ENCODE data around the gene STARD9. TPM values are rescaled to one million over a fixed set of nuclear protein-coding genes. Genes with fewer than 3 reads are reported as not detected.

Gene STARD9
- total RNA-seq, 1 donor from 2014 or later, result 27.7 TPM

DNA sequence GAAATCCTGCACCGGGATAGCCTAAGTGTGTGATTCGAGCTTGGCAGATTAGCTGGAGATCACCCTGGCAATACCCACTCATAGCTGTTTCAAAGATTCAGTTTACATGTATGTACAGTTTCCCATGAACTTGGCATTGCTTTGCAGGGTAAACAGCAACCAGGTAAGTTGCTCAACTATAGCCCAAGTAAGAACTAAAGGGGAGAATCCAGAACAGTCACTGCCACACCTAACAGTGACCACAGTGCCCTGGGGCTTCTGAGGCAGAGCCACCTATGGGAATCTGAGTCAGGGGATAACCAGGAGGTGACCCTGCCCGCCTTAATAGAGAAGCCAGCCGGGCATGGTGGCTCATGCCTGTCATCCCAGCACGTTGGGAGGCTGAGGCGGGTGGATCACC is 145.6 kb downstream of the STARD9 start:
- H3K4me1 ChIP-seq (ENCODE audit: control insufficient read depth in 3 of 3, insufficient read depth in 3 of 3, low read length in 3 of 3), result no peaks in the 10 kb centered on the region
- H3K9ac ChIP-seq (ENCODE audit: low read depth in 1 of 3, low read length in 3 of 3), result no peak overlapping the region
- H3K27me3 ChIP-seq (ENCODE audit: control insufficient read depth in 3 of 3, insufficient read depth in 3 of 3, low read length in 3 of 3), result no peaks in the 10 kb centered on the region
- peaks cover 42 to 67% (median 55%) of the 10 kb centered on the region in 3 donors for H3K36me3 ChIP-seq (ENCODE audit: control insufficient read depth in 3 of 3, insufficient read depth in 3 of 3, low read length in 3 of 3)
- no peaks in the 10 kb centered on the region for H3K9me3 ChIP-seq (ENCODE audit: control insufficient read depth in 3 of 3, low read length in 3 of 3)
- H3K4me3 ChIP-seq (ENCODE audit: low read length in 3 of 3), result no peak overlapping the region
- H3K27ac ChIP-seq (ENCODE audit: low read depth, low read length), result no peak overlapping the region

DNA sequence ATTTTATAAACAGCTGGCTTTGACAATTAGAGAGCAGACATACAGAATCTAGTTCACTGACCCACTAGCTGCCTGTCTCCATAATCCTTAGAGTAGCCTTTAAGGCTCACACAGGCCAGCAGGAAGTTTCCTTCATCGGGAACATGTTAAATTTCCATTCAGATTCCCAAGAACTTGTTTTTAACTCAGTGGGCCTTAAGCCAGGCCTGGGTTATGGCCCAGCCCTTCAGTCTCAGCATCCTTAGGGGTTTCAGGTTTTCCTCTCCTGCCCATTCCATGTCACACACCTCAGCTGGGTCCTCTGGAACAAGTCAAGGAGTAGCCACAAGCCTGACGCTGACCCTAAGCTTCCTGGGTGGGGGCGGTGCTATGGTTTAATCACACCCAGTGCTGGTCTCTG is 146.5 kb downstream of the STARD9 start:
- Histone ChIP-seq H3K4me1 (ENCODE audit: control insufficient read depth in 3 of 3, insufficient read depth in 3 of 3, low read length in 3 of 3) (no peaks in the 10 kb centered on the region), H3K36me3 (ENCODE audit: control insufficient read depth in 3 of 3, insufficient read depth in 3 of 3, low read length in 3 of 3) (peaks cover 48 to 72% (median 64%) of the 10 kb centered on the region in 3 donors), H3K9me3 (ENCODE audit: control insufficient read depth in 3 of 3, low read length in 3 of 3) (no peaks in the 10 kb centered on the region), H3K4me3 (ENCODE audit: low read length in 3 of 3) (no peak overlapping the region), H3K27ac (ENCODE audit: low read depth, low read length) (no peak overlapping the region), H3K9ac (ENCODE audit: low read depth in 1 of 3, low read length in 3 of 3) (no peak overlapping the region), H3K27me3 (ENCODE audit: control insufficient read depth in 3 of 3, insufficient read depth in 3 of 3, low read length in 3 of 3) (no peaks in the 10 kb centered on the region)

DNA sequence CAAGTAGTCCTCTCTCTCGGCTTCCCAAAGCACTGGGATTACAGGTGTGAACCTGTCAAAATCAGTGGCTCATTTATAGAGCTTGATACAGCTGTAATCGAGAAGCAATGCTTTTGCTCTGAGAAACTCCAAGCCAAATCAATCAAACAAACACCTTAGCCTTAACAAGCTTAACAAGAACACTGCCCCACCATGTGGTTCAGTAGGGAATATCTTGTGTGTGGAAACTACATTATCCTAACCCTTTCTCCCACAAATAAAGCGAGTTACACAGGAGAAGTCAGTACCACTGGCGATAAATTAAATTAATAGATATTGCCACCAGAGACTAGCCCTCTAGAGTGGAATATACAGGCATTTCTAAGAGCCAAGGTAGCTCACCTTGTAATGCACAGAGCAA is 147.7 kb downstream of the STARD9 start:
- H3K4me3 ChIP-seq (ENCODE audit: low read length in 3 of 3), result no peak overlapping the region
- no peaks in the 10 kb centered on the region for H3K9me3 ChIP-seq (ENCODE audit: control insufficient read depth in 3 of 3, low read length in 3 of 3)
- H3K27me3 ChIP-seq (ENCODE audit: control insufficient read depth in 3 of 3, insufficient read depth in 3 of 3, low read length in 3 of 3), result no peaks in the 10 kb centered on the region
- H3K9ac ChIP-seq (ENCODE audit: low read depth in 1 of 3, low read length in 3 of 3), result no peak overlapping the region
- H3K36me3 ChIP-seq (ENCODE audit: control insufficient read depth in 3 of 3, insufficient read depth in 3 of 3, low read length in 3 of 3), result peaks cover 55 to 77% (median 70%) of the 10 kb centered on the region in 3 donors
- H3K27ac ChIP-seq (ENCODE audit: low read depth, low read length), result no peak overlapping the region
- H3K4me1 ChIP-seq (ENCODE audit: control insufficient read depth in 3 of 3, insufficient read depth in 3 of 3, low read length in 3 of 3), result no peaks in the 10 kb centered on the region

GRCh38 chr15:42724276-42724675 is 148.9 kb downstream of the STARD9 start:
- no peak overlapping the region for H3K27ac ChIP-seq (ENCODE audit: low read depth, low read length)
- H3K4me3 ChIP-seq (ENCODE audit: low read length in 3 of 3), result no peak overlapping the region
- no peak overlapping the region for H3K9ac ChIP-seq (ENCODE audit: low read depth in 1 of 3, low read length in 3 of 3)
- H3K36me3 ChIP-seq (ENCODE audit: control insufficient read depth in 3 of 3, insufficient read depth in 3 of 3, low read length in 3 of 3), result peaks cover 56 to 76% (median 75%) of the 10 kb centered on the region in 3 donors
- H3K9me3 ChIP-seq (ENCODE audit: control insufficient read depth in 3 of 3, low read length in 3 of 3), result no peaks in the 10 kb centered on the region
- H3K4me1 ChIP-seq (ENCODE audit: control insufficient read depth in 3 of 3, insufficient read depth in 3 of 3, low read length in 3 of 3), result no peaks in the 10 kb centered on the region
- H3K27me3 ChIP-seq (ENCODE audit: control insufficient read depth in 3 of 3, insufficient read depth in 3 of 3, low read length in 3 of 3), result no peaks in the 10 kb centered on the region

DNA sequence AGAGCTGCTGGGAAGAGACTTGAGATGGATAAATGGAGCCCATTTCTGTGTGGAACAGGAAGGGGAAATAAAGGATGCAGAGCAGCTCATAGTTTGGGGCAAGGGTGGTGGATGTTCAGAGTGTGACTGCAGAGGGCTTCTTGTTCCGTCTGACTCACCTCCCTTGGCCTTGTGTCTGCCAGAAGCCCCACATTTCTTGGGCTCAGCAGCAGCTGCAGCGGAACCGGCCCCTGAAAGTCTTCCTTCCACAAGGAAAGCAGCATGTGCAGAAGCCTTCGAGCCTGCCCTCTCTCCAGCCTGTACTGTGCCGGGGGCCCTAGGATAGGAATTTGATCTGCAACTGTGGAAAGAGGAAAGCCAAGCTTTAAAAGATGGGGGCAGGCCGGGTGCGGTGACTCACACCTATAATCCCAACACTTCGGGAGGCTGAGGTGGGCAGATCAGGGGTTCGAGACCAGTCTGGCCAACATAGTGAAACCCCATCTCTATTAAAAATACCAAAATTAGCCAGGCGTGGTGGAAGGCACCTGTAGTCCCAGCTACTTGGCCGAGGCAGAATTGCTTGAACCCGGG is 150.0 kb downstream of the STARD9 start:
- no peak overlapping the region for H3K9ac ChIP-seq (ENCODE audit: low read depth in 1 of 3, low read length in 3 of 3)
- H3K4me3 ChIP-seq (ENCODE audit: low read length in 3 of 3), result no peak overlapping the region
- no peaks in the 10 kb centered on the region for H3K27me3 ChIP-seq (ENCODE audit: control insufficient read depth in 3 of 3, insufficient read depth in 3 of 3, low read length in 3 of 3)
- H3K4me1 ChIP-seq (ENCODE audit: control insufficient read depth in 3 of 3, insufficient read depth in 3 of 3, low read length in 3 of 3), result no peaks in the 10 kb centered on the region
- H3K9me3 ChIP-seq (ENCODE audit: control insufficient read depth in 3 of 3, low read length in 3 of 3), result no peaks in the 10 kb centered on the region
- H3K36me3 ChIP-seq (ENCODE audit: control insufficient read depth in 3 of 3, insufficient read depth in 3 of 3, low read length in 3 of 3), result peaks cover 62 to 77% (median 77%) of the 10 kb centered on the region in 3 donors
- H3K27ac ChIP-seq (ENCODE audit: low read depth, low read length), result no peak overlapping the region

GRCh38 chr15:42726114-42726513 is 150.7 kb downstream of the STARD9 start:
- peaks cover 67 to 80% (median 79%) of the 10 kb centered on the region in 3 donors for H3K36me3 ChIP-seq (ENCODE audit: control insufficient read depth in 3 of 3, insufficient read depth in 3 of 3, low read length in 3 of 3)
- H3K4me1 ChIP-seq (ENCODE audit: control insufficient read depth in 3 of 3, insufficient read depth in 3 of 3, low read length in 3 of 3), result no peaks in the 10 kb centered on the region
- no peak overlapping the region for H3K9ac ChIP-seq (ENCODE audit: low read depth in 1 of 3, low read length in 3 of 3)

GRCh38 chr15:42727750-42728381 is 152.5 kb downstream of the STARD9 start:
- Histone ChIP-seq H3K4me3 (ENCODE audit: low read length in 3 of 3) (no peak overlapping the region), H3K4me1 (ENCODE audit: control insufficient read depth in 3 of 3, insufficient read depth in 3 of 3, low read length in 3 of 3) (no peaks in the 10 kb centered on the region), H3K9ac (ENCODE audit: low read depth in 1 of 3, low read length in 3 of 3) (no peak overlapping the region), H3K36me3 (ENCODE audit: control insufficient read depth in 3 of 3, insufficient read depth in 3 of 3, low read length in 3 of 3) (peaks cover 84 to 92% (median 86%) of the 10 kb centered on the region in 3 donors), H3K27me3 (ENCODE audit: control insufficient read depth in 3 of 3, insufficient read depth in 3 of 3, low read length in 3 of 3) (no peaks in the 10 kb centered on the region), H3K27ac (ENCODE audit: low read depth, low read length) (no peak overlapping the region), H3K9me3 (ENCODE audit: control insufficient read depth in 3 of 3, low read length in 3 of 3) (no peaks in the 10 kb centered on the region)

More at GRCh38 chr15:42726114-42726513, 150.7 kb downstream of the STARD9 start:
- no peaks in the 10 kb centered on the region for H3K27me3 ChIP-seq (ENCODE audit: control insufficient read depth in 3 of 3, insufficient read depth in 3 of 3, low read length in 3 of 3)
- H3K27ac ChIP-seq (ENCODE audit: low read depth, low read length), result no peak overlapping the region
- H3K9me3 ChIP-seq (ENCODE audit: control insufficient read depth in 3 of 3, low read length in 3 of 3), result no peaks in the 10 kb centered on the region
- no peak overlapping the region for H3K4me3 ChIP-seq (ENCODE audit: low read length in 3 of 3)

GRCh38 chr15:42728560-42728959 is 153.2 kb downstream of the STARD9 start:
- no peak overlapping the region for H3K27ac ChIP-seq (ENCODE audit: low read depth, low read length)
- H3K4me3 ChIP-seq (ENCODE audit: low read length in 3 of 3), result no peak overlapping the region
- H3K36me3 ChIP-seq (ENCODE audit: control insufficient read depth in 3 of 3, insufficient read depth in 3 of 3, low read length in 3 of 3), result peaks cover 85 to 92% (median 85%) of the 10 kb centered on the region in 3 donors
- no peaks in the 10 kb centered on the region for H3K27me3 ChIP-seq (ENCODE audit: control insufficient read depth in 3 of 3, insufficient read depth in 3 of 3, low read length in 3 of 3)
- no peaks in the 10 kb centered on the region for H3K9me3 ChIP-seq (ENCODE audit: control insufficient read depth in 3 of 3, low read length in 3 of 3)
- H3K9ac ChIP-seq (ENCODE audit: low read depth in 1 of 3, low read length in 3 of 3), result no peak overlapping the region
- H3K4me1 ChIP-seq (ENCODE audit: control insufficient read depth in 3 of 3, insufficient read depth in 3 of 3, low read length in 3 of 3), result no peaks in the 10 kb centered on the region

DNA sequence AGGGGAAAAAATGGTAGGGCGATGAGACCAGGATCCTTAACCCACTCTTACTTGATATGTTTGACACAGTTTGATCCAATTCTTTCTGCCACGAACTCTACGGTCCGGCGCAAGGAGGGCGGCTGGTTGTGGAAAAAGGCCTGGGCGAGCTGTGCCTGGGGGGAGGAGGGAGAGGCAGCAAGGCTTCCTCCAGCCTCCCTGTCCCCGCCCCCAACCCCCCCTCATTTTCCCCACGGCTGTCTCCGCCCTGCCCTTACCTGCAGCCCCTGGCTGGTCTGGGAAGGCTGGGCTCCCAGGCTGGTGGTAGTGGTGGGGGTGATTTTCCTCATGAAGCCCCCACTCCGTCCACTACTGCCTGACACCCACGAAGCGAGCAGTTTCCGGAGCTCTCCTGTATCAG is 153.6 kb downstream of the STARD9 start:
- Histone ChIP-seq H3K9ac (ENCODE audit: low read depth in 1 of 3, low read length in 3 of 3) (no peak overlapping the region), H3K4me1 (ENCODE audit: control insufficient read depth in 3 of 3, insufficient read depth in 3 of 3, low read length in 3 of 3) (no peaks in the 10 kb centered on the region), H3K4me3 (ENCODE audit: low read length in 3 of 3) (no peak overlapping the region), H3K27ac (ENCODE audit: low read depth, low read length) (no peak overlapping the region), H3K36me3 (ENCODE audit: control insufficient read depth in 3 of 3, insufficient read depth in 3 of 3, low read length in 3 of 3) (peaks cover 85 to 95% (median 88%) of the 10 kb centered on the region in 3 donors), H3K27me3 (ENCODE audit: control insufficient read depth in 3 of 3, insufficient read depth in 3 of 3, low read length in 3 of 3) (no peaks in the 10 kb centered on the region), H3K9me3 (ENCODE audit: control insufficient read depth in 3 of 3, low read length in 3 of 3) (no peaks in the 10 kb centered on the region)

GRCh38 chr15:42729409-42729808 is 154.0 kb downstream of the STARD9 start:
- Histone ChIP-seq H3K27me3 (ENCODE audit: control insufficient read depth in 3 of 3, insufficient read depth in 3 of 3, low read length in 3 of 3) (no peaks in the 10 kb centered on the region), H3K4me1 (ENCODE audit: control insufficient read depth in 3 of 3, insufficient read depth in 3 of 3, low read length in 3 of 3) (no peaks in the 10 kb centered on the region), H3K9ac (ENCODE audit: low read depth in 1 of 3, low read length in 3 of 3) (no peak overlapping the region), H3K36me3 (ENCODE audit: control insufficient read depth in 3 of 3, insufficient read depth in 3 of 3, low read length in 3 of 3) (peaks cover 85 to 95% (median 87%) of the 10 kb centered on the region in 3 donors), H3K9me3 (ENCODE audit: control insufficient read depth in 3 of 3, low read length in 3 of 3) (no peaks in the 10 kb centered on the region), H3K27ac (ENCODE audit: low read depth, low read length) (no peak overlapping the region), H3K4me3 (ENCODE audit: low read length in 3 of 3) (no peak overlapping the region)
